Tibial artery (tissue), 4 donors: ENCODE data around the gene IFNL1.
"Not testable (repeated sequence)": the region's sequence is repeated elsewhere in the genome, so short reads cannot be mapped to it uniquely, and the experiment has no call there.

Experiments used
- DNase-seq, 2 donors: peaks; one replicate each; pipeline ENCODE4 v3.0.0-alpha.2; 2019
- H3K27ac ChIP-seq, 2 donors: fragments of 200-600 bp; sonication (generic) in 1 of 2; 1 replicate in 1 of 2; 2 replicates in 1 of 2; pipeline ENCODE4 v1.5.1; 2018 to 2019; ENCODE audit warnings: mild to moderate bottlenecking in 1 of 2
- H3K27me3 ChIP-seq, 2 donors: fragments of 200-600 bp; sonication (generic) in 1 of 2; one replicate each; pipeline versions ENCODE4 v1.5.1 to v1.6.0; 2016 to 2019
- H3K36me3 ChIP-seq, 3 donors: fragments of 200-600 bp; sonication (generic) in 2 of 3; one replicate each; pipeline ENCODE4 v1.5.1; 2016 to 2019; ENCODE audit warnings: mild to moderate bottlenecking in 2 of 3
- H3K4me1 ChIP-seq, 4 donors: fragments of 200-600 bp; sonication (generic) in 2 of 4; 1 replicate in 3 of 4; 2 replicates in 1 of 4; pipeline ENCODE4 v1.5.1; 2016 to 2019
- H3K4me3 ChIP-seq, 2 donors: fragments of 200-600 bp; sonication (generic) in 1 of 2; 1 replicate in 1 of 2; 2 replicates in 1 of 2; pipeline ENCODE4 v1.5.1; 2018 to 2019; ENCODE audit warnings: mild to moderate bottlenecking in 2 of 2
- H3K9me3 ChIP-seq, 3 donors: fragments of 200-600 bp; sonication (generic) in 1 of 3; one replicate each; pipeline ENCODE4 v1.5.1; 2016 to 2019
- CTCF ChIP-seq, 2 experiments: fragments of 200-600 bp in 1 of 2; fragments of 450-650 bp in 1 of 2; IDR thresholded peaks; one replicate each; pipeline ENCODE4 v1.5.1; 2017 to 2019; ENCODE audit warnings: antibody characterized with exemption in 2 of 2, mild to moderate bottlenecking in 1 of 2, moderate library complexity in 1 of 2
- intact Hi-C: fragments of 100-400 bp; cut with DNase I; formaldehyde crosslinking; loops from one replicate; pipeline ENCODE4 v1.15.0; 2023; ENCODE audit warnings: low total_unique reads

The IFNL1 gene

GRCh38 chr19:39304701-39305571, 8.7 kb downstream of the IFNL1 start:
- no peak for TF ChIP-seq CTCF (IDR thresholded peaks at IDR 0.05)
- DNase-seq, result peak in 1 of 2 donors; percentile 39
- H3K36me3 ChIP-seq, result no peaks in the 10 kb centered on the region
- H3K27ac ChIP-seq, result no peak overlapping the region
- intact Hi-C loops, result no loop called here
- H3K4me1 ChIP-seq, result peaks cover 0 to 12% (median 9%) of the 10 kb centered on the region in 4 donors
- peaks cover 7 to 57% of the 10 kb centered on the region in 2 donors for H3K27me3 ChIP-seq
- no peak overlapping the region for H3K4me3 ChIP-seq
- H3K9me3 ChIP-seq, result no peaks in the 10 kb centered on the region

- H3K9me3 ChIP-seq, result no peaks in the 10 kb centered on the region
- no peaks in the 10 kb centered on the region for H3K36me3 ChIP-seq
- no peak for TF ChIP-seq CTCF (IDR thresholded peaks at IDR 0.05)
- no peak overlapping the region for H3K27ac ChIP-seq
- H3K4me3 ChIP-seq, result no peak overlapping the region
- peaks cover 0 to 12% (median 9%) of the 10 kb centered on the region in 4 donors for H3K4me1 ChIP-seq
- intact Hi-C loops, result no loop called here
- no peak for DNase-seq
- H3K27me3 ChIP-seq, result peaks cover 7 to 60% of the 10 kb centered on the region in 2 donors
These were observed 9.9 kb downstream of the IFNL1 start for GRCh38 chr19:39306075-39306474.

- no peak for TF ChIP-seq CTCF (IDR thresholded peaks at IDR 0.05)
- peaks cover 7 to 64% of the 10 kb centered on the region in 2 donors for H3K27me3 ChIP-seq
- peak in 1 of 2 donors; percentile 54 for DNase-seq
- H3K36me3 ChIP-seq, result no peaks in the 10 kb centered on the region
- peaks cover 0 to 12% (median 9%) of the 10 kb centered on the region in 4 donors for H3K4me1 ChIP-seq
- intact Hi-C loops, result no loop called here
- H3K27ac ChIP-seq, result no peak overlapping the region
- peak overlapping the region in 1 of 2 donors; percentile 8 for H3K4me3 ChIP-seq
- H3K9me3 ChIP-seq, result no peaks in the 10 kb centered on the region
These were observed 11.0 kb downstream of the IFNL1 start for GRCh38 chr19:39307046-39307821.

- TF ChIP-seq CTCF (IDR thresholded peaks at IDR 0.05), result no peak
- H3K4me1 ChIP-seq, result peaks cover 0 to 12% (median 9%) of the 10 kb centered on the region in 4 donors
- H3K4me3 ChIP-seq, result no peak overlapping the region
- H3K27ac ChIP-seq, result no peak overlapping the region
- peaks cover 7 to 68% of the 10 kb centered on the region in 2 donors for H3K27me3 ChIP-seq
- H3K9me3 ChIP-seq, result no peaks in the 10 kb centered on the region
- no peaks in the 10 kb centered on the region for H3K36me3 ChIP-seq
- intact Hi-C loops, result no loop called here
- DNase-seq, result peak in 1 of 2 donors; percentile 56
These were observed 11.8 kb downstream of the IFNL1 start for GRCh38 chr19:39307822-39308530.

- TF ChIP-seq CTCF (IDR thresholded peaks at IDR 0.05), result no peak
- Histone ChIP-seq H3K4me3 (no peak overlapping the region), H3K27me3 (peaks cover 7 to 65% of the 10 kb centered on the region in 2 donors), H3K4me1 (peaks cover 0 to 12% (median 9%) of the 10 kb centered on the region in 4 donors), H3K36me3 (peaks cover 0 to under 1% (median 0%) of the 10 kb centered on the region in 3 donors), H3K9me3 (no peaks in the 10 kb centered on the region), H3K27ac (no peak overlapping the region)
- intact Hi-C loops, result no loop called here
- peak; percentile 0 to 45 for DNase-seq
These were observed 12.5 kb downstream of the IFNL1 start for GRCh38 chr19:39308531-39309304.

GRCh38 chr19:39309305-39309670, 13.1 kb downstream of the IFNL1 start:
- H3K4me3 ChIP-seq, H3K27ac ChIP-seq, H3K36me3 ChIP-seq, DNase-seq, H3K9me3 ChIP-seq, intact Hi-C loops: not testable (repeated sequence)
- Histone ChIP-seq H3K27me3 (peaks cover 7 to 65% of the 10 kb centered on the region in 2 donors), H3K4me1 (peaks cover 0 to 12% (median 9%) of the 10 kb centered on the region in 4 donors)
